ENCODE data around the gene BLOC1S4.
"Not testable (repeated sequence)": the region's sequence is repeated elsewhere in the genome, so short reads cannot be mapped to it uniquely, and the experiment has no call there.

- not testable (repeated sequence) for TF ChIP-seq POLR2A (IDR thresholded peaks at IDR 0.05; ENCODE audit: low read depth, low read length); POLR2AphosphoS5 (IDR thresholded peaks at IDR 0.05; ENCODE audit: low read depth, low read length); TAF1 (IDR thresholded peaks at IDR 0.05; ENCODE audit: borderline replicate concordance, low read depth, low read length)
Measured at GRCh38 chr4:6672541-6673190, 43.3 kb upstream of the BLOC1S4 start.
